Measurements from ENCODE around the gene PAX1. TPM values are rescaled to one million over a fixed set of nuclear protein-coding genes. Genes with fewer than 3 reads are reported as not detected.

Gene PAX1
- total and polyA plus RNA-seq, 7 donors, result 0.05 to 0.84 (median 0.34) TPM

GRCh38 chr20:21701171-21701876, 4.1 kb upstream of the PAX1 start:
- intact Hi-C loops (cut with DNase I), result no loop called here
- ATAC-seq (no peak), DNase-seq (no peak)
- H3K4me1 ChIP-seq, result no peaks in the 10 kb centered on the region
- TF ChIP-seq, protein P1, sequence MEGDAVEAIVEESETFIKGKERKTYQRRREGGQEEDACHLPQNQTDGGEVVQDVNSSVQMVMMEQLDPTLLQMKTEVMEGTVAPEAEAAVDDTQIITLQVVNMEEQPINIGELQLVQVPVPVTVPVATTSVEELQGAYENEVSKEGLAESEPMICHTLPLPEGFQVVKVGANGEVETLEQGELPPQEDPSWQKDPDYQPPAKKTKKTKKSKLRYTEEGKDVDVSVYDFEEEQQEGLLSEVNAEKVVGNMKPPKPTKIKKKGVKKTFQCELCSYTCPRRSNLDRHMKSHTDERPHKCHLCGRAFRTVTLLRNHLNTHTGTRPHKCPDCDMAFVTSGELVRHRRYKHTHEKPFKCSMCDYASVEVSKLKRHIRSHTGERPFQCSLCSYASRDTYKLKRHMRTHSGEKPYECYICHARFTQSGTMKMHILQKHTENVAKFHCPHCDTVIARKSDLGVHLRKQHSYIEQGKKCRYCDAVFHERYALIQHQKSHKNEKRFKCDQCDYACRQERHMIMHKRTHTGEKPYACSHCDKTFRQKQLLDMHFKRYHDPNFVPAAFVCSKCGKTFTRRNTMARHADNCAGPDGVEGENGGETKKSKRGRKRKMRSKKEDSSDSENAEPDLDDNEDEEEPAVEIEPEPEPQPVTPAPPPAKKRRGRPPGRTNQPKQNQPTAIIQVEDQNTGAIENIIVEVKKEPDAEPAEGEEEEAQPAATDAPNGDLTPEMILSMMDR (IDR thresholded peaks at IDR 0.05), result no peak
- H3K27ac ChIP-seq, result no peak overlapping the region
- 22 to 40% (median 32%) methylated on average over 33 of the region's 33 CpGs for WGBS, 3 donors
- no peaks in the 10 kb centered on the region for H3K9me3 ChIP-seq
- H3K36me3 ChIP-seq (ENCODE audit: insufficient read depth in 1 of 2, low read depth in 1 of 2), result no peaks in the 10 kb centered on the region
- no peak overlapping the region for H3K4me3 ChIP-seq
- peaks cover 0 to 73% (median 19%) of the 10 kb centered on the region in 3 donors for H3K27me3 ChIP-seq (ENCODE audit: insufficient read depth in 3 of 3, low read length in 2 of 3)

DNA sequence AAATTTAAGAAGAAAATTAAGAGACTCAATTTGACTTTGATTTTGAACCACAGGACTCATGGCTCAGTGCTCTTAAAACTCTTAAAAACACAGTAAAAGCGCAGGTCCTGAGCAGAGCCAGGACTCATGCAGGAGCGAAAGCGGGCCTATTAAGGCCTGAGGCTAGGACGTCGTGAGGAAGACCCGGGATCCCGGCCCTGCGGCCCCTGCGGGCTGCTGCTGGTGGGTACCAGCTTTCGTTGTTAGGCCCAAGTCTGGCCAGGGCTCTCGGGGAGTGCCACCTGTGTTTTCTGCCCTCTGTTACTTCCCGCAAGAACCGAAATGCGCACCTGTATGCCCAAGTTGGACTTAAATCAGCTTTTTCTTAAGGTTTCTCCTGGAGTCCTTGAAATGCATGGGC, 3.4 kb upstream of the PAX1 start:
- intact Hi-C loops (cut with DNase I), result no loop called here
- H3K27me3 ChIP-seq (ENCODE audit: insufficient read depth in 3 of 3, low read length in 2 of 3), result peaks cover 0 to 76% (median 23%) of the 10 kb centered on the region in 3 donors
- DNase-seq (no peak), ATAC-seq (no peak)
- H3K4me3 ChIP-seq, result no peak overlapping the region
- H3K27ac ChIP-seq, result no peak overlapping the region
- WGBS, 3 donors, result 71 to 75% (median 72%) methylated on average over 14 of the region's 14 CpGs
- H3K4me1 ChIP-seq, result no peaks in the 10 kb centered on the region
- no peaks in the 10 kb centered on the region for H3K9me3 ChIP-seq
- H3K36me3 ChIP-seq (ENCODE audit: insufficient read depth in 1 of 2, low read depth in 1 of 2), result no peaks in the 10 kb centered on the region
- TF ChIP-seq, protein P1 (IDR thresholded peaks at IDR 0.05), result no peak

GRCh38 chr20:21702553-21703470, 2.7 kb upstream of the PAX1 start:
- no peaks in the 10 kb centered on the region for H3K36me3 ChIP-seq (ENCODE audit: insufficient read depth in 1 of 2, low read depth in 1 of 2)
- H3K9me3 ChIP-seq, result no peaks in the 10 kb centered on the region
- DNase-seq (peak; percentile 56 to 77), ATAC-seq (peak in 3 of 4 donors; percentile 11 to 59 (median 55))
- peaks cover 0 to 80% (median 25%) of the 10 kb centered on the region in 3 donors for H3K27me3 ChIP-seq (ENCODE audit: insufficient read depth in 3 of 3, low read length in 2 of 3)
- 9 to 14% (median 13%) methylated on average over 54 of the region's 54 CpGs for WGBS, 3 donors
- H3K4me1 ChIP-seq, result no peaks in the 10 kb centered on the region
- TF ChIP-seq, protein P1 (IDR thresholded peaks at IDR 0.05), result peak; percentile 25
- H3K4me3 ChIP-seq, result peak overlapping the region; percentile 28
- no peak overlapping the region for H3K27ac ChIP-seq
- intact Hi-C loops (cut with DNase I), result no loop called here

DNA sequence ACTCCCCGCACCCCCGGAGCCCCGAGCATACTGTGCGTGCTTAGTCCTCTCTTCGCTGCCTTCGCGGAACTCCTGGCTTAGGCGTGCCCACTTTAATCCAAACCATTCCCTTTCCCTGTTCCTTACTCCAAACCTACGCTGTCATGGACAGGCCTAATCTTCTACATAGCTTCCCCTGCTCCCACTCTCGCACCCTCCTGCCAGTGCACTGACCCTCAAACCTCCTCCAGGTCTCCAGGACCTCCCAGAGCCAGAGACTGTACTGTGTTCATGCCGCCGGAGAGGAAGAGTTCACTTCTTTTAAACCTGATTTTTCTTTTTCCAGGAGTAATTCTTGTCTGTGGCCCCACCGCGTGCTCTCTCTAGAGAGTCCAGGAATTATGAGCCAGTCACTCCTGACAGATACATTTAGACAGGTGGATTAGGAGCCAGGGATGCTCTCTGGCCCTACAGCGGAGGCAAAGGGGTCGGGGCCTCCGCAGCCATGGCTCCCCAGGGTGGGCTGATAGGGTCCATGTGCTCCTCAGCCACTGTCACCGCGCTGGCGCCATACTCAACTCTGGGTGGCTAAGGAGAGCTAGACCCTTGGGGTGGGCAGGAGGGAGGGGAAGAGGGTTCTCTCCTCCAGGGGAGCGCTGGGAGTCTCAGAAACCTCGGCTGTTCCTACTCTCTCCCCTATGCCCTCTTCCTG, 1.6 kb upstream of the PAX1 start:
- H3K4me3 ChIP-seq, result no peak overlapping the region

More for the DNA sequence above, 1.6 kb upstream of the PAX1 start:
- Histone ChIP-seq H3K27ac (no peak overlapping the region), H3K36me3 (ENCODE audit: insufficient read depth in 1 of 2, low read depth in 1 of 2) (no peaks in the 10 kb centered on the region), H3K9me3 (no peaks in the 10 kb centered on the region), H3K27me3 (ENCODE audit: insufficient read depth in 3 of 3, low read length in 2 of 3) (peaks cover 0 to 89% (median 25%) of the 10 kb centered on the region in 3 donors), H3K4me1 (no peaks in the 10 kb centered on the region)
- intact Hi-C loops (cut with DNase I), result no loop called here
- DNase-seq, result no peak
- TF ChIP-seq, protein P1 (IDR thresholded peaks at IDR 0.05), result no peak
- ATAC-seq, result no peak
- WGBS, 3 donors, result 26 to 35% (median 30%) methylated on average over 22 of the region's 22 CpGs
